Testis (tissue), 3 donors: ENCODE results near the gene NASP. TPM values are rescaled to one million over a fixed set of nuclear protein-coding genes. Genes with fewer than 3 reads are reported as not detected.
A peak's percentile ranks its signal among the peaks of the same experiment; 100 is the strongest.

Experiments used
- DNase-seq: peaks from one replicate; pipeline ENCODE4 v3.0.0-alpha.2; 2019
- H3K27ac ChIP-seq, 2 donors: fragments of 200-600 bp; sonication (generic); one replicate each; pipeline ENCODE4 v1.5.1; 2019
- H3K27me3 ChIP-seq: fragments of 200-600 bp; sonication (generic); one replicate; pipeline ENCODE4 v1.5.1; 2019
- H3K36me3 ChIP-seq: fragments of 200-600 bp; sonication (generic); one replicate; pipeline ENCODE4 v1.5.1; 2017; ENCODE audit warnings: low read depth; ENCODE audit errors: missing control alignments
- H3K4me1 ChIP-seq: fragments of 200-600 bp; sonication (generic); one replicate; pipeline ENCODE4 v1.5.1; 2019
- H3K4me3 ChIP-seq, 2 donors: fragments of 200-600 bp; sonication (generic); one replicate each; pipeline ENCODE4 v1.5.1; 2017 to 2019
- H3K9me3 ChIP-seq: fragments of 200-600 bp; sonication (generic); one replicate; pipeline ENCODE4 v1.5.1; 2017
- POLR2A ChIP-seq: fragments of 450-650 bp; IDR thresholded peaks from one replicate; pipeline ENCODE4 v1.6.1; 2017; ENCODE audit warnings: antibody characterized with exemption, mild to moderate bottlenecking, moderate library complexity
- WGBS, 2 donors: methylation state at CpG; one replicate each; pipeline ENCODE4 v1.1.5; 2018; 5-methylcytosine and 5-hydroxymethylcytosine counted together
- intact Hi-C: fragments of 100-400 bp; cut with DNase I; formaldehyde crosslinking; loops from one replicate; pipeline ENCODE4 v1.15.1; 2023; ENCODE audit warnings: low total_unique reads
- polyA plus RNA-seq: library from polyadenylated mRNA; stranded (reverse); fragments of 350-450 nt; fragmentation: Illumina TruSeq; extraction: RNeasy Lipid Tissue Mini Kit (QIAGEN cat#74804); gene quantifications from one replicate; pipeline ENCODE4 v1.2.3, GENCODE V29; 2014; ENCODE audit warnings: low read depth, low replicate concordance; ENCODE audit not compliant: insufficient read depth
- total RNA-seq, 2 donors: library from RNA; depleted of rRNA; stranded (reverse); fragments of >200 nt; gene quantifications; one replicate each; pipeline ENCODE4 v1.2.3, GENCODE V29; 2016
- TF ChIP-seq, protein P1 (sequence below), 3 experiments: fragments of 450-650 bp in 2 of 3; fragments of 200-600 bp in 1 of 3; sonication (generic) in 1 of 3; IDR thresholded peaks; one replicate each; pipeline ENCODE4 v1.5.1; 2016 to 2019; ENCODE audit warnings: antibody characterized with exemption in 3 of 3, mild to moderate bottlenecking in 2 of 3, moderate library complexity in 1 of 3

NASP gene
- total and polyA plus RNA-seq, 3 donors from 2014 or later: 184 to 206 (median 194) TPM

DNA sequence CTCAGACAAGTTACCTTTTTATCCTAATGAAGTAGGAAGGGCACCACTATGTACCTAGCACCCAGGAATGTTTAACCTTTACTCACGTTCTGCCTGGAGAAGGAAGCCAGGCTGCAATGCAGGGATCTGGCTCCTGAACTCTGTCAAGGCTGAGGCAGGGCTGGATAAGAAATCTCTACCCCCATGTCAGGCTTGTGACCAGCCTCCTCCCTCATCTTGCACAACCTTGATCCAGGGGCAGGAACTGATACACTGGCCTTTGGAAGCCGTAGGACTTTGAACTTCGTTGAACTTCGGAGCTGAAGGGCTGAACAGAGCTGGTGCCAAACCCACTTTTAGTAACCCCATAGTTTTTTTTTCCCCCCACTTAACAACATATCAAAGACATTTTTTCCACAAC, 41.2 kb upstream of the NASP start:
- no peak for TF ChIP-seq POLR2A
- TF ChIP-seq, protein P1, sequence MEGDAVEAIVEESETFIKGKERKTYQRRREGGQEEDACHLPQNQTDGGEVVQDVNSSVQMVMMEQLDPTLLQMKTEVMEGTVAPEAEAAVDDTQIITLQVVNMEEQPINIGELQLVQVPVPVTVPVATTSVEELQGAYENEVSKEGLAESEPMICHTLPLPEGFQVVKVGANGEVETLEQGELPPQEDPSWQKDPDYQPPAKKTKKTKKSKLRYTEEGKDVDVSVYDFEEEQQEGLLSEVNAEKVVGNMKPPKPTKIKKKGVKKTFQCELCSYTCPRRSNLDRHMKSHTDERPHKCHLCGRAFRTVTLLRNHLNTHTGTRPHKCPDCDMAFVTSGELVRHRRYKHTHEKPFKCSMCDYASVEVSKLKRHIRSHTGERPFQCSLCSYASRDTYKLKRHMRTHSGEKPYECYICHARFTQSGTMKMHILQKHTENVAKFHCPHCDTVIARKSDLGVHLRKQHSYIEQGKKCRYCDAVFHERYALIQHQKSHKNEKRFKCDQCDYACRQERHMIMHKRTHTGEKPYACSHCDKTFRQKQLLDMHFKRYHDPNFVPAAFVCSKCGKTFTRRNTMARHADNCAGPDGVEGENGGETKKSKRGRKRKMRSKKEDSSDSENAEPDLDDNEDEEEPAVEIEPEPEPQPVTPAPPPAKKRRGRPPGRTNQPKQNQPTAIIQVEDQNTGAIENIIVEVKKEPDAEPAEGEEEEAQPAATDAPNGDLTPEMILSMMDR (IDR thresholded peaks at IDR 0.05): no peak
- Histone ChIP-seq H3K4me1 (no peaks in the 10 kb centered on the region), H3K36me3 (no peaks in the 10 kb centered on the region), H3K27ac (no peak overlapping the region), H3K9me3 (no peaks in the 10 kb centered on the region), H3K4me3 (no peak overlapping the region), H3K27me3 (no peaks in the 10 kb centered on the region)
- WGBS, 2 donors: 56 to 58% methylated on average over 3 to 4 of the region's 4 CpGs
- intact Hi-C loops: no loop called here
- peak; percentile 31 for DNase-seq

DNA sequence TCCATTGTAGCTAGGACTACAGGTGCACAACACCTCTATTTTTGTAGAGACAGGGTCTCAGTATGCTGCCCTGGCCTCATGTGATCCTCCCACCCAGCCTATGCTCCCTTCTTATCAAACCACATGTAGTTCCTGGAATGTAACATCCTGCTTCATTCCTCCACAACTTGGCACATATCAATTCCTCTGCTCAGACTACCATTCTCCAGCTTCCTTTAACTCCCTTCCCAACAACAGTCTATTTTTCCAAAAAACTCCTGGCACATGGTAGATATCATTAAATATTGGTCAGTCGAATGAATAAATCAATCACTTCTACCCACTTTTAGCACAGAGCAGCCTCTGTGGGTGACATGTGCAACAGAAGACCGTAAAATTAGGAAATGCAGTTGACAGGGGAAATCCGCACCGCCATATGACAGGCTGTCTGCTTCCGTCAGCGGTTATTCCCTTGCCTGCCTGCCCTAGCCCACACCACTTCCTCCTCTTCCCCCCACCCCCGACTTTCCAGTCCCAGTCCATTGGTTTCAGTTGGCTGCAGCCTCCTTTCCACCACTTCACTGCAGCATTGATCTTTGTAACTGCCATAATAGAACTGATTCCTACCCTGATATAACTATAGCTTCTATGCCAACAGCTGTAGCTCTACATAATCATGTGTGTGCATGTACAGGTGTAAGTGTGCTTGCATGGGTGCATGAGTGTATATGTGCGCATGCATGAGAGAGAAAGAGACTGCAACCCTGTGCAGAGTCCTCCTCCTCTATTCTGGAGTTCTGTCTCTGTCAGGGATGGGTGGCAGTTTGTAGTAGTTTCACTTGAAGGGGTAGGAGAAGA, 40.0 kb upstream of the NASP start:
- no peaks in the 10 kb centered on the region for H3K9me3 ChIP-seq
- no peak for TF ChIP-seq POLR2A
- no peaks in the 10 kb centered on the region for H3K36me3 ChIP-seq
- intact Hi-C loops: no loop called here
- no peaks in the 10 kb centered on the region for H3K4me1 ChIP-seq
- H3K27me3 ChIP-seq: no peaks in the 10 kb centered on the region
- WGBS, 2 donors: 68 to 69% methylated on average over 8 of the region's 8 CpGs
- no peak overlapping the region for H3K27ac ChIP-seq
- peak; percentile 43 for DNase-seq
- no peak overlapping the region for H3K4me3 ChIP-seq

DNA sequence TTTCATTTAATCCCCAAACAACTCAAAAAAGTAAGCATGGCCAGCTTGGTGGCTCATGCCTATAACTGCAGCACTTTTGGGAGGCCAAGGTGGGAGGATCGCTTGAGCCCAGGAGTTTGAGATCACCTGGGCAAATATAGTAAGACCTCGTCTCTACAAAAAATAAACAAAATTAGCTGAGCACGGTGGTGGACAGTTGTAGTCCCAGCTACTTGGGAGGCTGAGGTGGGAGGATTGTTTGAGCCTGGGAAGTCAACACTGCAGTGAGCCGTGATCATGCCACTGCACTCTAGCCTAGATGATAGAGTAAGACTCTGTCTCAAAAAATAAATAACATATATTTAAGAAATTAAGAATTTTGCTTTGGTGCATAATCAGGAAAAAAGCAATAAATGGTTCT, 39.3 kb upstream of the NASP start:
- 81 to 86% methylated on average over 4 of the region's 4 CpGs for WGBS, 2 donors
- Histone ChIP-seq H3K27me3 (no peaks in the 10 kb centered on the region), H3K4me3 (no peak overlapping the region), H3K4me1 (no peaks in the 10 kb centered on the region), H3K9me3 (no peaks in the 10 kb centered on the region), H3K36me3 (no peaks in the 10 kb centered on the region), H3K27ac (no peak overlapping the region)
- intact Hi-C loops: no loop called here
- no peak for DNase-seq
- TF ChIP-seq POLR2A: no peak
- TF ChIP-seq, protein P1 (IDR thresholded peaks at IDR 0.05): no peak

DNA sequence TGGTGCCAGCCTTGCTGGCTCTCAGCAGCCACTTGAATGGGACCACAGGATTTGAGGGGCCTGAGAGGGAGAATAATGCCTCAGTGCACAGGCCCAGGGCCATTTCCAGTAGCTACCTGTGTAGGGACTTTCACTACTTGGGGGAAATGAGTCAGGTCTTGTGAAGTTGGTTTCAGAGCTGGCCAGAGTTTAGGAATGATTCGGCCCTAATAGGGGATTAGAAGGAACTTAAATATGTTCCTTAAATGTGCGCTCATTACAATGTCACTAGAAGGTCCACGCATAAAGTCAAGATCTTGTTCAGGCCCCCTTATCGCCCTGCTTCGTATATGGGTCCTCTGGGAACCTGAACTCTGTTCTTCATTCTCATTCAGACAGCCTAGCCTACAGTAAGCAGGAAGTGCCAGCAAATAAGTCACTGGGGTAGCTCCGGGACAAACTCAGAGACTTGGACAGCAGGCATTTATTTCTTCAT, 38.8 kb upstream of the NASP start:
- Histone ChIP-seq H3K9me3 (no peaks in the 10 kb centered on the region), H3K27ac (no peak overlapping the region), H3K4me3 (no peak overlapping the region), H3K27me3 (no peaks in the 10 kb centered on the region), H3K36me3 (no peaks in the 10 kb centered on the region), H3K4me1 (no peaks in the 10 kb centered on the region)
- intact Hi-C loops: no loop called here
- 68 to 78% methylated on average over 6 of the region's 6 CpGs for WGBS, 2 donors
- DNase-seq: no peak
- no peak for TF ChIP-seq POLR2A
- TF ChIP-seq, protein P1 (IDR thresholded peaks at IDR 0.05): no peak

DNA sequence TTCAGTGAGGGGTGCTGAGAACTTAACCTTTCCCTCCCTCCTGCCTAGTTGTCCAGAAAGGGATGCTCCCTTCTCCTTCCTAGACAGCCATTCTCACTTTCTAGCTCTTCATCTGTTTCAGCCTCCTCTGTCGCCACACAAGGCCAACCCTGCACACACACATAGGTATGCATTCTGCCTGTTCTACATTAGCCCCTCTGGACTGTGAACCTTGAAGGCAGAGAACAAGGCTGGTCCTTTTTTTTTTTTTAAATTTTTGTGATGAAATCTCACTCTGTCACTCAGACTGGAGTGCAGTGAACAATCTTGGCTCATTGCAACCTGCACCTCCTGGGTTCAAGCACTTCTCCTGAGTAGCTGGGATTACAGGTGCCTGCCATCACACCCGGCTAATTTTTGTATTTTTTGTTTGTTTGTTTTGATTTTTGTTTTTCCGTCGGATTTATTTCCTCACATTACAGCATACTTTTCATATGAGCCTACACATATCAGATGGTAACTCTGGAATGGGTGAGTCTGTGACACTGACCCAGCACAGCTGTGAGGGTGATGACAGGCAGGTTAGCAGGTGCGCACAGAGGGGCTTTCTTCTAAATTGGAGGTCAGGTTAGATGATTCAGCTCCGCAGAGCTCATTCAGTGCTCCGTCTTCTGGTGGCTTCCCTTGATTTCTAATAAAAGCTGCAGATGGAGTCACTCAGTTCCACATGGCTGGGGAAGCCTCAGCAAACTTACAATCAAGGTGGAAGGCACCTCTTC, 38.1 kb upstream of the NASP start:
- Histone ChIP-seq H3K27ac (no peak overlapping the region), H3K4me3 (no peak overlapping the region), H3K9me3 (no peaks in the 10 kb centered on the region), H3K4me1 (no peaks in the 10 kb centered on the region), H3K27me3 (no peaks in the 10 kb centered on the region), H3K36me3 (no peaks in the 10 kb centered on the region)
- TF ChIP-seq POLR2A: no peak
- TF ChIP-seq, protein P1 (IDR thresholded peaks at IDR 0.05): no peak
- intact Hi-C loops: no loop called here
- no peak for DNase-seq
- whole genome bisulfite sequencing, 2 donors: 86 to 88% methylated on average over 7 of the region's 7 CpGs
